DOHH2 (cell line): ENCODE results near the gene PEX5L.

Source experiments
- EZH2phosphoT487 ChIP-seq: fragments of 200-600 bp; sonication (generic); IDR thresholded peaks from 2 replicates; pipeline ENCODE4 v1.6.1; 2017; ENCODE audit warnings: borderline replicate concordance, mild to moderate bottlenecking, antibody characterized with exemption, low read length, moderate library complexity, mixed read lengths
- TF ChIP-seq, protein P1 (sequence below): fragments of 200-600 bp; sonication (generic); IDR thresholded peaks from one replicate; pipeline ENCODE4 v1.5.1; 2014; ENCODE audit warnings: antibody characterized with exemption, mild to moderate bottlenecking, low read depth, low read length; ENCODE audit not compliant: poor library complexity, severe bottlenecking

DNA sequence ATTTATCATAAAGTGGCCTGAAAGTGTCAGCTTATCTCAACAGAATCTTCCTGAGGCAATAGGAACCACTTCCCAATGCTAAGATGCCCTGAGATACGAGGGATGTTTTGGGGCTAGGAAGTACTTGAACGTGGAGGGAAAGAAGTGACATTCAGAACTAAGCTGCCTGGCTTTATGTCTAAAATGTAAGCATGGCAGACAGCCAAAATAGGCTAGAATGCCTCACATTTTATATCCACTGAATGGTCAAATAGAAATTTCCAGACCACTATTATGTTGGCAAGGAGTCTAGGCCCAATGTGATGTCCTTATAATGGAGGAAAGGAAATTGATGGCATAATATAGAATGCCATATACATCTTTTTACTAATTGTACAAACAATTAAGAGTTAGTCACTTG, 154.9 kb downstream of the PEX5L start:
- TF ChIP-seq, protein P1, sequence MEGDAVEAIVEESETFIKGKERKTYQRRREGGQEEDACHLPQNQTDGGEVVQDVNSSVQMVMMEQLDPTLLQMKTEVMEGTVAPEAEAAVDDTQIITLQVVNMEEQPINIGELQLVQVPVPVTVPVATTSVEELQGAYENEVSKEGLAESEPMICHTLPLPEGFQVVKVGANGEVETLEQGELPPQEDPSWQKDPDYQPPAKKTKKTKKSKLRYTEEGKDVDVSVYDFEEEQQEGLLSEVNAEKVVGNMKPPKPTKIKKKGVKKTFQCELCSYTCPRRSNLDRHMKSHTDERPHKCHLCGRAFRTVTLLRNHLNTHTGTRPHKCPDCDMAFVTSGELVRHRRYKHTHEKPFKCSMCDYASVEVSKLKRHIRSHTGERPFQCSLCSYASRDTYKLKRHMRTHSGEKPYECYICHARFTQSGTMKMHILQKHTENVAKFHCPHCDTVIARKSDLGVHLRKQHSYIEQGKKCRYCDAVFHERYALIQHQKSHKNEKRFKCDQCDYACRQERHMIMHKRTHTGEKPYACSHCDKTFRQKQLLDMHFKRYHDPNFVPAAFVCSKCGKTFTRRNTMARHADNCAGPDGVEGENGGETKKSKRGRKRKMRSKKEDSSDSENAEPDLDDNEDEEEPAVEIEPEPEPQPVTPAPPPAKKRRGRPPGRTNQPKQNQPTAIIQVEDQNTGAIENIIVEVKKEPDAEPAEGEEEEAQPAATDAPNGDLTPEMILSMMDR: no peak
- TF ChIP-seq EZH2phosphoT487: no peak
